LNCaP clone FGC (cell line): ENCODE results near the gene TPGS2.
"Not testable (repeated sequence)": the region's sequence is repeated elsewhere in the genome, so short reads cannot be mapped to it uniquely, and the experiment has no call there.

ENCODE experiments used
- DNase-seq: peaks from one replicate; pipeline ENCODE4 v3.0.0-alpha.2; 2011; ENCODE audit warnings: low read depth
- H3K4me3 ChIP-seq: 2 replicates; pipeline ENCODE4 v1.5.1; 2011; ENCODE audit warnings: mild to moderate bottlenecking, low read depth, low read length, control low read depth
- CTCF ChIP-seq: IDR thresholded peaks from 2 replicates; pipeline ENCODE4 v1.5.1; 2012; ENCODE audit warnings: mild to moderate bottlenecking; ENCODE audit not compliant: control insufficient read depth, insufficient read depth; ENCODE audit errors: extremely low read depth

Gene TPGS2

GRCh38 chr18:36771245-36771644 is 57.6 kb downstream of the TPGS2 start:
- no peak for TF ChIP-seq CTCF
- H3K4me3 ChIP-seq, result no peak overlapping the region
- no peak for DNase-seq

- no peak for TF ChIP-seq CTCF
- no peak for DNase-seq
- no peak overlapping the region for H3K4me3 ChIP-seq
Measured at GRCh38 chr18:36770315-36770946, 58.4 kb downstream of the TPGS2 start.

- peak; percentile 33; the same call in 1 of the 2 replicates for TF ChIP-seq CTCF
- no peak overlapping the region for H3K4me3 ChIP-seq
- DNase-seq, result no peak
Measured at GRCh38 chr18:36769611-36770314, 59.0 kb downstream of the TPGS2 start.

GRCh38 chr18:36769172-36769571 is 59.6 kb downstream of the TPGS2 start:
- DNase-seq, result no peak
- H3K4me3 ChIP-seq, result no peak overlapping the region
- TF ChIP-seq CTCF, result no peak

- TF ChIP-seq CTCF, result no peak
- DNase-seq, result no peak
- H3K4me3 ChIP-seq, result no peak overlapping the region
Measured at GRCh38 chr18:36766836-36767235, 62.0 kb downstream of the TPGS2 start.

GRCh38 chr18:36762965-36763364 is 65.8 kb downstream of the TPGS2 start:
- DNase-seq, H3K4me3 ChIP-seq: not testable (repeated sequence)

- no peak for TF ChIP-seq CTCF
- DNase-seq, result no peak
- H3K4me3 ChIP-seq, result no peak overlapping the region
Measured at GRCh38 chr18:36762074-36762473, 66.7 kb downstream of the TPGS2 start.
